HCT116 (cell line): Measurements from ENCODE around the gene SMARCA4. TPM values are rescaled to one million over a fixed set of nuclear protein-coding genes. Genes with fewer than 3 reads are reported as not detected.
A peak's percentile ranks its signal among the peaks of the same experiment; 100 is the strongest.

Experiments
- ATAC-seq: fragments of 200-7000 bp; cut with Tn5 transposase; 2 replicates; pipeline ENCODE4 v1.9.1; 2020; ENCODE audit warnings: mild to moderate bottlenecking, moderate library complexity
- BruUV-seq: library from RNA; stranded (reverse); fragments of 400-500 nt; replicated peaks from 2 replicates; lab custom pipeline; 2021; lab: Mats Ljungman, UMichigan
- CTCF ChIA-PET: fragments of 300-600 bp; sonication (Branson Sonifier 250); formaldehyde crosslinking; loops from one replicate; lab custom pipeline; 2021; ENCODE audit warnings: antibody characterized with exemption; lab: Charles Lee
- POLR2A ChIA-PET: fragments of 300-600, 350-600 bp; sonication (Branson Sonifier 250); formaldehyde crosslinking; loops from one replicate; lab custom pipeline; 2021; ENCODE audit warnings: antibody characterized with exemption; lab: Charles Lee
- RAD21 ChIA-PET, 2 experiments: fragments of 300-600 bp; sonication (Branson Sonifier 250); formaldehyde crosslinking; loops; one replicate each; lab custom pipeline; 2023; ENCODE audit warnings: low total read pairs in 2 of 2; ENCODE audit not compliant: uncharacterized antibody in 2 of 2, unreplicated experiment in 2 of 2, low non-redundant PET in 1 of 2; lab: Charles Lee
- DNase-seq: peaks from one replicate; pipeline ENCODE4 v3.0.0-alpha.2; 2010; ENCODE audit warnings: low read depth, low spot score
- H2AFZ ChIP-seq: fragments of 200-600 bp; shearing (Covaris generic), sonication (generic); 2 replicates; pipeline ENCODE4 v1.6.1; 2017; ENCODE audit warnings: low read depth, mixed run types, mixed read lengths, antibody characterized with exemption, low read length; ENCODE audit not compliant: poor library complexity, severe bottlenecking
- H3K27ac ChIP-seq: 2 replicates; pipeline ENCODE4 v1.5.1; 2012; ENCODE audit warnings: low read depth, low read length
- H3K27me3 ChIP-seq: fragments of 200-600 bp; sonication (generic); 2 replicates; pipeline ENCODE4 v1.6.1; 2016; ENCODE audit warnings: mixed run types, low read length, mixed read lengths; ENCODE audit not compliant: insufficient read depth
- H3K36me3 ChIP-seq, 2 experiments: fragments of 200-500 bp in 1 of 2; fragments of 200-600 bp in 1 of 2; sonication (Bioruptor generic) in 1 of 2; sonication (generic) in 1 of 2; 2 replicates each; pipeline versions ENCODE4 v1.5.1 to v1.6.1; 2014 to 2016; ENCODE audit warnings: low read length in 2 of 2, inconsistent platforms in 1 of 2, mixed read lengths in 1 of 2, mixed run types in 1 of 2; ENCODE audit not compliant: insufficient read depth in 2 of 2, control insufficient read depth in 1 of 2
- H3K4me1 ChIP-seq, 2 experiments: fragments of 200-600 bp in 1 of 2; sonication (generic) in 1 of 2; 2 replicates each; pipeline versions ENCODE4 v1.5.1 to v1.6.1; 2012 to 2017; ENCODE audit warnings: low read length in 2 of 2, inconsistent platforms in 1 of 2, mild to moderate bottlenecking in 1 of 2, mixed read lengths in 1 of 2, mixed run types in 1 of 2, moderate library complexity in 1 of 2; ENCODE audit not compliant: insufficient read depth in 2 of 2, control insufficient read depth in 1 of 2
- H3K4me2 ChIP-seq: fragments of 200-600 bp; sonication (generic); 2 replicates; pipeline ENCODE4 v1.6.1; 2017; ENCODE audit warnings: mixed run types, low read length, mixed read lengths
- H3K4me3 ChIP-seq, 2 experiments: fragments of 200-600 bp in 1 of 2; sonication (generic) in 1 of 2; replicated peaks in 1 of 2; 2 replicates each; pipeline ENCODE4 v1.5.1; 2011 to 2016; ENCODE audit warnings: low read length in 2 of 2, control low read depth in 1 of 2, low read depth in 1 of 2, mild to moderate bottlenecking in 1 of 2, mixed read lengths in 1 of 2, mixed run types in 1 of 2
- H3K79me2 ChIP-seq: fragments of 200-600 bp; sonication (generic); 2 replicates; pipeline ENCODE4 v1.6.1; 2017; ENCODE audit warnings: mild to moderate bottlenecking, mixed run types, low read length, moderate library complexity, mixed read lengths; ENCODE audit not compliant: insufficient read depth
- H3K9ac ChIP-seq: fragments of 200-600 bp; sonication (generic); 2 replicates; pipeline ENCODE4 v1.6.1; 2016; ENCODE audit warnings: low read length, mixed read lengths
- H3K9me2 ChIP-seq: fragments of 200-600 bp; sonication (generic), shearing (Covaris generic); 2 replicates; pipeline ENCODE4 v1.6.1; 2017; ENCODE audit warnings: mixed run types, mild to moderate bottlenecking, moderate library complexity; ENCODE audit not compliant: insufficient read depth
- H3K9me3 ChIP-seq, 2 experiments: fragments of 200-500 bp in 1 of 2; fragments of 200-600 bp in 1 of 2; sonication (Bioruptor generic) in 1 of 2; sonication (generic) in 1 of 2; 2 replicates each; pipeline ENCODE4 v1.6.1; 2014 to 2017; ENCODE audit warnings: low read length in 2 of 2, mixed read lengths in 2 of 2, inconsistent platforms in 1 of 2, low read depth in 1 of 2, mild to moderate bottlenecking in 1 of 2, mixed run types in 1 of 2, moderate library complexity in 1 of 2; ENCODE audit not compliant: control insufficient read depth in 1 of 2, insufficient read depth in 1 of 2
- H4K20me1 ChIP-seq: fragments of 200-600 bp; sonication (generic), shearing (Covaris generic); 2 replicates; pipeline ENCODE4 v1.6.1; 2017; ENCODE audit warnings: mixed run types, mild to moderate bottlenecking, moderate library complexity; ENCODE audit not compliant: insufficient read depth
- ATF3 ChIP-seq: IDR thresholded peaks from 2 replicates; pipeline ENCODE4 v1.6.1; 2012
- CBX3 ChIP-seq: IDR thresholded peaks from 2 replicates; pipeline ENCODE4 v1.6.1; 2012; ENCODE audit warnings: low read depth
- CEBPB ChIP-seq: IDR thresholded peaks from 2 replicates; pipeline ENCODE4 v1.6.1; 2012; ENCODE audit warnings: low read depth
- CTCF ChIP-seq, 3 experiments: fragments of 200-600 bp in 1 of 3; sonication (generic) in 1 of 3; IDR thresholded peaks in 2 of 3; conservative IDR thresholded peaks in 1 of 3; 2 replicates each; pipeline ENCODE4 v1.5.1; 2012 to 2017; ENCODE audit warnings: low read depth in 2 of 3, low read length in 2 of 3, antibody characterized with exemption in 1 of 3, borderline replicate concordance in 1 of 3, control low read depth in 1 of 3, mild to moderate bottlenecking in 1 of 3, mixed read lengths in 1 of 3, mixed run types in 1 of 3, moderate library complexity in 1 of 3; ENCODE audit not compliant: insufficient read depth in 1 of 3
- EGR1 ChIP-seq: IDR thresholded peaks from 2 replicates; pipeline ENCODE4 v1.6.1; 2012; ENCODE audit warnings: low read depth
- ELF1 ChIP-seq: IDR thresholded peaks from 2 replicates; pipeline ENCODE4 v1.6.1; 2012; ENCODE audit warnings: low read depth, borderline replicate concordance
- EZH2 ChIP-seq: fragments of 200-600 bp; sonication (generic); IDR thresholded peaks from 2 replicates; pipeline ENCODE4 v1.6.1; 2017; ENCODE audit warnings: antibody characterized with exemption, mixed run types
- EZH2phosphoT487 ChIP-seq: fragments of 200-600 bp; IDR thresholded peaks from 2 replicates; pipeline ENCODE4 v1.6.1; 2018; ENCODE audit warnings: antibody characterized with exemption, borderline replicate concordance
- JUND ChIP-seq: IDR thresholded peaks from 2 replicates; pipeline ENCODE4 v1.6.1; 2012
- POLR2A ChIP-seq: IDR thresholded peaks from 2 replicates; pipeline ENCODE4 v1.7.0; 2011; ENCODE audit warnings: borderline replicate concordance; ENCODE audit not compliant: insufficient read depth, insufficient read length; ENCODE audit errors: extremely low read depth
- POLR2AphosphoS5 ChIP-seq: IDR thresholded peaks from 2 replicates; pipeline ENCODE4 v1.6.1; 2011; ENCODE audit warnings: mild to moderate bottlenecking, low read depth, low read length, moderate library complexity
- SIN3A ChIP-seq: IDR thresholded peaks from 2 replicates; pipeline ENCODE4 v1.6.1; 2012; ENCODE audit warnings: low read depth
- SP1 ChIP-seq: IDR thresholded peaks from 2 replicates; pipeline ENCODE4 v1.6.1; 2012; ENCODE audit warnings: low read depth
- YY1 ChIP-seq: IDR thresholded peaks from 2 replicates; pipeline ENCODE4 v1.6.1; 2011; ENCODE audit warnings: low read length, low read depth, moderate library complexity, mild to moderate bottlenecking; ENCODE audit not compliant: insufficient replicate concordance; ENCODE audit errors: extremely low read depth
- ZBTB33 ChIP-seq: IDR thresholded peaks from 2 replicates; pipeline ENCODE4 v1.6.1; 2011; ENCODE audit warnings: mild to moderate bottlenecking, low read length, moderate library complexity; ENCODE audit not compliant: insufficient replicate concordance; ENCODE audit errors: extremely low read depth
- ZFX ChIP-seq: fragments of 450-650 bp; IDR thresholded peaks from 2 replicates; pipeline ENCODE4 v1.6.1; 2017
- ZNF274 ChIP-seq: fragments of 200-500 bp; sonication (Bioruptor generic); IDR thresholded peaks from 2 replicates; pipeline ENCODE4 v1.6.1; 2014; ENCODE audit warnings: mild to moderate bottlenecking, low read depth, low read length, inconsistent platforms
- intact Hi-C: fragments of 100-400 bp; cut with micrococcal nuclease; formaldehyde crosslinking; loops from 2 replicates; pipeline ENCODE4 v1.10.0; 2022
- total RNA-seq: library from RNA; stranded (reverse); gene quantifications from one replicate; pipeline ENCODE4 v1.2.1, GENCODE V29; 2021; ENCODE audit not compliant: unreplicated experiment

SMARCA4 gene
- total RNA-seq, 1 experiment from 2014 or later = 116 TPM

GRCh38 chr19:11105014-11105636 lies 144.3 kb downstream of the SMARCA4 start:
- no peak overlapping the region for H3K4me2 ChIP-seq
- POLR2A ChIA-PET = interaction anchor here (1.1 kb wide), 1 partner anchor 10 kb away, joined by 3 read pairs; no protein-coding TSS in a partner anchor
- no peaks in the 10 kb centered on the region for H3K9me2 ChIP-seq
- H3K79me2 ChIP-seq = peaks cover 64% of the 10 kb centered on the region
- RAD21 ChIA-PET = no interaction called here
- H3K27ac ChIP-seq = no peak overlapping the region
- H3K27me3 ChIP-seq = no peaks in the 10 kb centered on the region
- no peak for DNase-seq
- H2AFZ ChIP-seq = no peak overlapping the region
- no peak for TF ChIP-seq ELF1
- TF ChIP-seq POLR2A = no peak
- TF ChIP-seq SP1 = no peak
- no peak for TF ChIP-seq JUND
- no peak for TF ChIP-seq SIN3A
- H3K4me3 ChIP-seq = no peak overlapping the region
- intact Hi-C loops = no loop called here
- H3K36me3 ChIP-seq = peaks cover 61 to 66% of the 10 kb centered on the region in 2 experiments
- H3K9me3 ChIP-seq = no peaks in the 10 kb centered on the region
- H4K20me1 ChIP-seq = no peaks in the 10 kb centered on the region
- no TSS peak for BruUV-seq
- CTCF ChIA-PET = no interaction called here
- peak; percentile 47 for ATAC-seq
- no peak overlapping the region for H3K9ac ChIP-seq
- H3K4me1 ChIP-seq = peaks cover 0 to 6% of the 10 kb centered on the region in 2 experiments; a peak in 1 of 4 replicates

GRCh38 chr19:11106477-11106876 lies 145.6 kb downstream of the SMARCA4 start:
- ChIA-PET POLR2A (no interaction called here), RAD21 (no interaction called here)
- no peaks in the 10 kb centered on the region for H3K27me3 ChIP-seq
- ATAC-seq = no peak
- no TSS peak for BruUV-seq
- peaks cover 65 to 69% of the 10 kb centered on the region in 2 experiments for H3K36me3 ChIP-seq
- no peaks in the 10 kb centered on the region for H3K9me2 ChIP-seq
- H3K9me3 ChIP-seq = no peaks in the 10 kb centered on the region
- H3K79me2 ChIP-seq = peaks cover 54% of the 10 kb centered on the region
- H3K27ac ChIP-seq = no peak overlapping the region
- no peaks in the 10 kb centered on the region; the same call in 1 of the 2 replicates for H4K20me1 ChIP-seq
- no peak overlapping the region for H3K4me2 ChIP-seq
- H3K4me1 ChIP-seq = peaks cover 0 to 6% of the 10 kb centered on the region in 2 experiments; a peak in 1 of 4 replicates
- no peak for DNase-seq
- TF ChIP-seq ATF3 (no peak), JUND (no peak), SIN3A (no peak), ELF1 (no peak), CTCF (IDR thresholded peaks at IDR 0.05 in 2 of 3, conservative IDR thresholded peaks at IDR 0.05 in 1 of 3; ENCODE audit: borderline replicate concordance in 1 of 3, insufficient read depth in 1 of 3, low read depth in 2 of 3, low read length in 2 of 3) (no peak), POLR2AphosphoS5 (no peak), EGR1 (no peak), EZH2 (no peak), ZBTB33 (no peak), ZFX (no peak), ZNF274 (no peak), EZH2phosphoT487 (no peak), CEBPB (no peak), YY1 (no peak), CBX3 (no peak)
- TF ChIP-seq, all 23 proteins: peak for 0
- intact Hi-C loops = no loop called here
- no peak overlapping the region for H2AFZ ChIP-seq
- H3K4me3 ChIP-seq = no peak overlapping the region
- CTCF ChIA-PET = no interaction called here
- H3K9ac ChIP-seq = no peak overlapping the region
